B cell (primary cell): ENCODE data around the gene ZBTB21. TPM values are rescaled to one million over a fixed set of nuclear protein-coding genes. Genes with fewer than 3 reads are reported as not detected.
A peak's percentile ranks its signal among the peaks of the same experiment; 100 is the strongest.

Source experiments
- ATAC-seq: fragments of 200-7000 bp; cut with Tn5 transposase; one replicate; pipeline ENCODE4 v1.10.0; 2021; ENCODE audit warnings: low read depth, mild to moderate bottlenecking, moderate number of reproducible peaks, moderate library complexity
- CTCF ChIA-PET: fragments of 350-600 bp; sonication (Branson Sonifier 250); formaldehyde crosslinking; loops from one replicate; lab custom pipeline; 2021; ENCODE audit warnings: antibody characterized with exemption, inconsistent platforms; lab: Charles Lee
- POLR2A ChIA-PET: fragments of 350-600 bp; sonication (Branson Sonifier 250); formaldehyde crosslinking; loops from one replicate; lab custom pipeline; 2021; ENCODE audit warnings: antibody characterized with exemption; lab: Charles Lee
- DNase-seq: peaks from one replicate; pipeline ENCODE4 v3.0.0; 2013
- H2AFZ ChIP-seq: 2 replicates; pipeline ENCODE4 v1.6.1; 2012; ENCODE audit warnings: mild to moderate bottlenecking, low read depth, low read length; ENCODE audit not compliant: insufficient read depth, poor library complexity, severe bottlenecking
- H3K27ac ChIP-seq, 2 donors: 1 replicate in 1 of 2; 2 replicates in 1 of 2; pipeline ENCODE4 v1.5.1; 2012 to 2013; ENCODE audit warnings: low read length in 2 of 2, mild to moderate bottlenecking in 2 of 2, moderate library complexity in 1 of 2
- H3K27me3 ChIP-seq, 4 experiments: fragments of 200-600 bp in 1 of 4; sonication (generic) in 1 of 4; replicated peaks in 1 of 4; 1 replicate in 2 of 4; 2 replicates in 2 of 4; pipeline versions ENCODE4 v1.6.1 to v1.7.0; 2013 to 2016; ENCODE audit warnings: low read length in 3 of 4, mild to moderate bottlenecking in 2 of 4, mixed read lengths in 1 of 4, moderate library complexity in 1 of 4; ENCODE audit not compliant: insufficient read depth in 4 of 4, control insufficient read depth in 3 of 4; ENCODE audit errors: control extremely low read depth in 1 of 4
- H3K36me3 ChIP-seq, 2 experiments: replicated peaks in 1 of 2; 1 replicate in 1 of 2; 2 replicates in 1 of 2; pipeline versions ENCODE4 v1.6.1 to v1.7.1; 2013; ENCODE audit warnings: low read length in 1 of 2; ENCODE audit not compliant: insufficient read depth in 2 of 2, control insufficient read depth in 1 of 2; ENCODE audit errors: control extremely low read depth in 1 of 2, extremely low read depth in 1 of 2
- H3K4me1 ChIP-seq, 2 donors: fragments of 200-600 bp in 1 of 2; sonication (generic) in 1 of 2; 1 replicate in 1 of 2; 2 replicates in 1 of 2; pipeline versions ENCODE4 v1.5.1 to v1.6.1; 2013 to 2017; ENCODE audit warnings: low read length in 2 of 2; ENCODE audit not compliant: control insufficient read depth in 2 of 2, insufficient read depth in 2 of 2
- H3K4me2 ChIP-seq: replicated peaks from 2 replicates; pipeline ENCODE3; 2012; ENCODE audit warnings: mild to moderate bottlenecking, low read depth, low read length; ENCODE audit not compliant: poor library complexity, severe bottlenecking
- H3K4me3 ChIP-seq, 5 experiments: fragments of 200-600 bp in 1 of 5; sonication (generic) in 1 of 5; 1 replicate in 3 of 5; 2 replicates in 2 of 5; pipeline versions ENCODE4 v1.5.1 to v1.7.0; 2011 to 2016; ENCODE audit warnings: low read length in 4 of 5, mild to moderate bottlenecking in 4 of 5, low read depth in 2 of 5, control low read depth in 1 of 5, moderate library complexity in 1 of 5; ENCODE audit not compliant: insufficient read depth in 1 of 5; ENCODE audit errors: control extremely low read depth in 1 of 5, extremely low read depth in 1 of 5
- H3K79me2 ChIP-seq: fragments of 200-600 bp; sonication (generic); one replicate; pipeline ENCODE4 v1.6.0; 2016; ENCODE audit warnings: low read length; ENCODE audit not compliant: control insufficient read depth, insufficient read depth
- H3K9ac ChIP-seq: fragments of 200-600 bp; sonication (generic); 2 replicates; pipeline ENCODE4 v1.6.1; 2017; ENCODE audit warnings: mild to moderate bottlenecking, low read length, moderate library complexity
- H3K9me3 ChIP-seq, 3 donors: one replicate each; pipeline versions ENCODE4 v1.6.1 to v1.7.1; 2013; ENCODE audit warnings: low read length in 2 of 3; ENCODE audit not compliant: control insufficient read depth in 2 of 3, insufficient read depth in 1 of 3; ENCODE audit errors: control extremely low read depth in 1 of 3
- H4K20me1 ChIP-seq: 2 replicates; pipeline ENCODE4 v1.6.0; 2012; ENCODE audit warnings: mild to moderate bottlenecking, low read length; ENCODE audit not compliant: insufficient read depth, control insufficient read depth, poor library complexity, severe bottlenecking
- H3K27ac Mint-ChIP-seq: one replicate; pipeline ENCODE4 v1.8.0; 2021; ENCODE audit warnings: mixed read lengths
- H3K27me3 Mint-ChIP-seq: one replicate; pipeline ENCODE4 v1.8.0; 2021; ENCODE audit warnings: mixed read lengths
- H3K4me1 Mint-ChIP-seq: one replicate; pipeline ENCODE4 v1.8.0; 2021; ENCODE audit warnings: mixed read lengths
- H3K4me3 Mint-ChIP-seq: one replicate; pipeline ENCODE4 v1.8.0; 2021; ENCODE audit warnings: mixed read lengths
- H3K9me3 Mint-ChIP-seq: one replicate; pipeline ENCODE4 v1.8.0; 2022; ENCODE audit warnings: mixed read lengths; ENCODE audit not compliant: insufficient read depth
- CTCF ChIP-seq: fragments of 200-600 bp; IDR thresholded peaks from one replicate; pipeline ENCODE4 v1.8.0; 2022; ENCODE audit warnings: antibody characterized with exemption, mild to moderate bottlenecking
- EZH2 ChIP-seq: IDR thresholded peaks from 2 replicates; pipeline ENCODE4 v1.6.1; 2012; ENCODE audit warnings: borderline replicate concordance, low read depth, mild to moderate bottlenecking, moderate library complexity, low read length; ENCODE audit not compliant: insufficient read depth, poor library complexity, severe bottlenecking
- WGBS: methylation state at CpG from one replicate; pipeline ENCODE4 v1.1.5; 2013; ENCODE audit warnings: missing lambda C conversion rate; ENCODE audit not compliant: insufficient coverage; 5-methylcytosine and 5-hydroxymethylcytosine counted together
- intact Hi-C: fragments of 100-400 bp; cut with micrococcal nuclease; formaldehyde crosslinking; loops from one replicate; pipeline ENCODE4 v1.10.0; 2022
- polyA plus RNA-seq: library from polyadenylated mRNA; depleted of rRNA; stranded (reverse); fragments of >200 nt; gene quantifications from 2 replicates; pipeline ENCODE4 v1.2.3, GENCODE V29; 2012
- total RNA-seq, 2 donors: library from RNA; stranded (reverse); fragments of 120-200 nt in 1 of 2; gene quantifications; 1 replicate in 1 of 2; 2 replicates in 1 of 2; pipeline versions ENCODE4 v1.2.3 to v1.2.4, GENCODE V29; 2013 to 2022

The ZBTB21 gene
- total and polyA plus RNA-seq, 2 donors (not counting 1 experiment from before 2014, with no cell fraction given) = 12.4 to 40.1 TPM

GRCh38 chr21:41954654-41955499, 55.3 kb downstream of the ZBTB21 start:
- intact Hi-C loops = no loop called here
- Mint-ChIP-seq H3K4me3 (peak overlapping the region; percentile 68), H3K4me1 (peaks cover 16% of the 10 kb centered on the region), H3K9me3 (no peaks in the 10 kb centered on the region), H3K27me3 (peaks cover 33% of the 10 kb centered on the region), H3K27ac (peak overlapping the region; percentile 16)
- H3K27me3 ChIP-seq = peaks cover 0 to 38% (median 7%) of the 10 kb centered on the region in 4 experiments
- DNase-seq (no peak), ATAC-seq (no peak)
- CTCF ChIA-PET = interaction anchor here (0.9 to 1.0 kb wide), 2 partner anchors 153 to 162 kb away, joined by 3 to 4 read pairs; no protein-coding TSS in a partner anchor
- H3K36me3 ChIP-seq = no peaks in the 10 kb centered on the region
- H2AFZ ChIP-seq = peak overlapping the region; percentile 59
- H3K27ac ChIP-seq = no peak overlapping the region
- H3K79me2 ChIP-seq = no peaks in the 10 kb centered on the region
- H3K4me3 ChIP-seq = no peak overlapping the region
- TF ChIP-seq CTCF = no peak
- TF ChIP-seq EZH2 = no peak
- H3K4me2 ChIP-seq = peak overlapping the region; percentile 88
- peak overlapping the region; percentile 49 for H3K9ac ChIP-seq
- POLR2A ChIA-PET = no interaction called here
- no peaks in the 10 kb centered on the region for H4K20me1 ChIP-seq
- H3K9me3 ChIP-seq = peaks cover 0 to 6% (median 0%) of the 10 kb centered on the region in 3 donors
- peaks cover 17 to 19% of the 10 kb centered on the region in 2 donors for H3K4me1 ChIP-seq
- WGBS = 97% methylated on average over 17 of the region's 20 CpGs
